GM12873 (cell line): ENCODE data around the gene TMEM245.

Source experiments
- CTCF ChIP-seq: IDR thresholded peaks from 2 replicates; pipeline ENCODE4 v1.5.1; 2012; ENCODE audit warnings: low read depth, mild to moderate bottlenecking, moderate library complexity, low read length, control low read depth; ENCODE audit not compliant: insufficient read depth; ENCODE audit errors: missing control alignments

TMEM245 gene

GRCh38 chr9:109110329-109111021, 9.3 kb downstream of the TMEM245 start:
- TF ChIP-seq CTCF, result no peak

- TF ChIP-seq CTCF, result no peak
Observed at GRCh38 chr9:109109967-109110328, 9.8 kb downstream of the TMEM245 start.

- TF ChIP-seq CTCF, result no peak
Observed at GRCh38 chr9:109108318-109108717, 11.4 kb downstream of the TMEM245 start.

- TF ChIP-seq CTCF, result no peak
Observed at GRCh38 chr9:109107402-109108240, 12.1 kb downstream of the TMEM245 start.

- TF ChIP-seq CTCF, result no peak
Observed at GRCh38 chr9:109101810-109102209, 17.9 kb downstream of the TMEM245 start.

GRCh38 chr9:109101202-109101595, 18.5 kb downstream of the TMEM245 start:
- TF ChIP-seq CTCF, result no peak

- TF ChIP-seq CTCF, result no peak
Observed at GRCh38 chr9:109100543-109101201, 19.1 kb downstream of the TMEM245 start.
